8988T (cell line): ENCODE measurements around the gene GAL3ST2.
"Not testable (repeated sequence)": the region's sequence is repeated elsewhere in the genome, so short reads cannot be mapped to it uniquely, and the experiment has no call there.

Experiments
- DNase-seq: peaks from one replicate; pipeline ENCODE4 v3.0.0; 2011

The GAL3ST2 gene

GRCh38 chr2:241821460-241822263, 45.0 kb downstream of the GAL3ST2 start:
- no peak for DNase-seq

GRCh38 chr2:241822264-241822623, 45.6 kb downstream of the GAL3ST2 start:
- no peak for DNase-seq

- DNase-seq = not testable (repeated sequence)
These were observed 47.2 kb downstream of the GAL3ST2 start for GRCh38 chr2:241823531-241824437.

- DNase-seq = no peak
These were observed 50.8 kb downstream of the GAL3ST2 start for GRCh38 chr2:241827394-241827793.

- no peak for DNase-seq
These were observed 56.6 kb downstream of the GAL3ST2 start for GRCh38 chr2:241833101-241833663.

GRCh38 chr2:241833756-241834526, 57.3 kb downstream of the GAL3ST2 start:
- not testable (repeated sequence) for DNase-seq

GRCh38 chr2:241834527-241835210, 58.0 kb downstream of the GAL3ST2 start:
- DNase-seq = no peak

- no peak for DNase-seq
These were observed 59.0 kb downstream of the GAL3ST2 start for GRCh38 chr2:241835611-241836010.

- DNase-seq = no peak
These were observed 59.7 kb downstream of the GAL3ST2 start for GRCh38 chr2:241836292-241836691.

- no peak for DNase-seq
These were observed 60.8 kb downstream of the GAL3ST2 start for GRCh38 chr2:241837197-241837965.

GRCh38 chr2:241841181-241842066, 64.8 kb downstream of the GAL3ST2 start:
- no peak for DNase-seq

- DNase-seq = no peak
These were observed 65.4 kb downstream of the GAL3ST2 start for GRCh38 chr2:241842067-241842415.

- DNase-seq = no peak
These were observed 66.1 kb downstream of the GAL3ST2 start for GRCh38 chr2:241842620-241843211.

- DNase-seq = no peak
These were observed 66.9 kb downstream of the GAL3ST2 start for GRCh38 chr2:241843321-241844065.

GRCh38 chr2:241844066-241844728, 67.6 kb downstream of the GAL3ST2 start:
- peak; percentile 88 for DNase-seq

GRCh38 chr2:241844831-241845578, 68.4 kb downstream of the GAL3ST2 start:
- DNase-seq = no peak

GRCh38 chr2:241846406-241846805, 69.8 kb downstream of the GAL3ST2 start:
- no peak for DNase-seq
